Measurements from ENCODE around the gene KLF3. TPM values are rescaled to one million over a fixed set of nuclear protein-coding genes. Genes with fewer than 3 reads are reported as not detected.

The KLF3 gene
- total and polyA plus RNA-seq, 9 of the 15 experiments (the other 6 are each of a cell fraction or from before 2014, with no cell fraction given), result 9.9 to 47.2 (median 18.1) TPM

DNA sequence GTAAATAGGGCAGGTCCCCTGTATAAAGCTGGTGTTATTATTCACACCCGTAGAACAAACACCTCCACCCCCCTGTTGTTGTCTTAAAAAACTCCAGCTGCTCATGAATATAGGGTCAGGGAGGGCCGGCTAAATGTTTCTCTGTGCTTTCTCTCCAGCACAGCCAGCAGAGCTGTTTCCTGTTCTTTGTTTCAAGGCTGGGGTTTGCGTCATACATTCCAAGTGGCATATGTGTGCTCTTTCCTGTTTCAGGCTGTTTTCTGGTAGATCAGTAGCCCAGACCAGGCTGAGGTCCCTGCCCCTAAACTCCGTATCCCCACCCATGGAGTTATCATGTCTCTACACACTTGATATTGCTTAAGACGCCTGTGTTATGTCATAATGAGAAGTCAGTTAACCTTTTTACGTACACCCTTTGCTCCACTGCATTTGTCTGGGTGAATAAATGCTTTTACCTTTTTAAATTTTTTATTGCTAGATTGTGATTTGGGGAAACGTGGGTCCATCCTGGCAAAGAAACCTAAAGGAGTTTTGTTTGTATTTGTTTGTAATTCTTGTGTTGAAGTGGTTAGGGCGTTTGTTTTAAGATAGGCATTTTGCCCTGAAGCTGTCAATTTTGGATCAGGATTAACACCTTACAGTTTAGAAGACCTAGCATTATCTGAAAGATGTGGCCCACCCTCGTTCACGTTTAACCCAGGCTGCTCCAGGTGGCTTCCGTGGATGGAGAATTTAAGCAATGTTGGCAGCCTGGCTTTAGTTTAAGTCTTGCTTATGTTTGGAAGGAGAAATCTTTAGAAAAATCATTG is 3.3 kb downstream of the KLF3 start (continued):
- no peak for TF ChIP-seq CUX1 (CRISPR knock-in tag; IDR thresholded peaks at IDR 0.05)
- no peak for TF ChIP-seq ZNF57 (CRISPR knock-in tag; IDR thresholded peaks at IDR 0.05)
- TF ChIP-seq ZNF586 (CRISPR knock-in tag; conservative IDR thresholded peaks at IDR 0.05), result no peak
- no peak; the same call in 1 of the 2 replicates for TF ChIP-seq ZKSCAN1 (IDR thresholded peaks at IDR 0.05; ENCODE audit: low read depth, low read length)
- no peak for TF ChIP-seq SNAPC5 (CRISPR knock-in tag; IDR thresholded peaks at IDR 0.05)
- TF ChIP-seq ZNF184 (CRISPR knock-in tag; IDR thresholded peaks at IDR 0.05), result no peak
- peak; percentile 59; the same call in 1 of the 2 replicates for TF ChIP-seq RNF2 (IDR thresholded peaks at IDR 0.05)
- TF ChIP-seq FOXK2 (conservative IDR thresholded peaks at IDR 0.05 in 1 of 2, IDR thresholded peaks at IDR 0.05 in 1 of 2; ENCODE audit: low read depth in 2 of 2), result peak; percentile 84 to 89
- TF ChIP-seq, protein P1, sequence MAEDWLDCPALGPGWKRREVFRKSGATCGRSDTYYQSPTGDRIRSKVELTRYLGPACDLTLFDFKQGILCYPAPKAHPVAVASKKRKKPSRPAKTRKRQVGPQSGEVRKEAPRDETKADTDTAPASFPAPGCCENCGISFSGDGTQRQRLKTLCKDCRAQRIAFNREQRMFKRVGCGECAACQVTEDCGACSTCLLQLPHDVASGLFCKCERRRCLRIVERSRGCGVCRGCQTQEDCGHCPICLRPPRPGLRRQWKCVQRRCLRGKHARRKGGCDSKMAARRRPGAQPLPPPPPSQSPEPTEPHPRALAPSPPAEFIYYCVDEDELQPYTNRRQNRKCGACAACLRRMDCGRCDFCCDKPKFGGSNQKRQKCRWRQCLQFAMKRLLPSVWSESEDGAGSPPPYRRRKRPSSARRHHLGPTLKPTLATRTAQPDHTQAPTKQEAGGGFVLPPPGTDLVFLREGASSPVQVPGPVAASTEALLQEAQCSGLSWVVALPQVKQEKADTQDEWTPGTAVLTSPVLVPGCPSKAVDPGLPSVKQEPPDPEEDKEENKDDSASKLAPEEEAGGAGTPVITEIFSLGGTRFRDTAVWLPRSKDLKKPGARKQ (CRISPR knock-in tag; IDR thresholded peaks at IDR 0.05), result no peak
- TF ChIP-seq ZNF263 (CRISPR knock-in tag; IDR thresholded peaks at IDR 0.05; ENCODE audit: borderline replicate concordance), result no peak
- TF ChIP-seq PHF20 (IDR thresholded peaks at IDR 0.05; ENCODE audit: partially characterized antibody), result no peak
- TF ChIP-seq DPF2 (IDR thresholded peaks at IDR 0.05), result peak; percentile 95
- no peak for TF ChIP-seq CSDE1 (IDR thresholded peaks at IDR 0.05)
- TF ChIP-seq XRCC5 (IDR thresholded peaks at IDR 0.05; ENCODE audit: low read depth, low read length), result no peak
- TF ChIP-seq SIN3B (IDR thresholded peaks at IDR 0.05; ENCODE audit: low read depth), result no peak
- peak; percentile 71 to 87; a peak in 3 of 4 replicates for TF ChIP-seq UBTF (IDR thresholded peaks at IDR 0.05; ENCODE audit: borderline replicate concordance in 1 of 2, low read depth in 2 of 2, low read length in 2 of 2)
- TF ChIP-seq YBX1 (IDR thresholded peaks at IDR 0.05), result no peak
- no peak for TF ChIP-seq HOXB6 (CRISPR knock-in tag; IDR thresholded peaks at IDR 0.05; ENCODE audit: borderline replicate concordance)
- TF ChIP-seq GTF2A2 (tag; IDR thresholded peaks at IDR 0.05), result no peak
- TF ChIP-seq TCF7 (IDR thresholded peaks at IDR 0.05; ENCODE audit: borderline replicate concordance), result no peak

All from K562 (cell line).